Neuron (in vitro differentiated cells): ENCODE results near the gene HDAC5.

ENCODE experiments used
- H2AFZ ChIP-seq: one replicate; pipeline ENCODE4 v1.6.1; 2013; ENCODE audit warnings: low read depth, mild to moderate bottlenecking, inconsistent platforms, low read length, moderate library complexity
- H3K27me3 ChIP-seq: one replicate; pipeline ENCODE4 v1.6.1; 2013; ENCODE audit warnings: low read length; ENCODE audit not compliant: insufficient read depth
- H3K36me3 ChIP-seq: one replicate; pipeline ENCODE4 v1.6.1; 2013; ENCODE audit warnings: low read length; ENCODE audit not compliant: insufficient read depth
- H3K4me1 ChIP-seq: one replicate; pipeline ENCODE4 v1.6.1; 2013; ENCODE audit warnings: low read length; ENCODE audit not compliant: insufficient read depth
- H3K4me3 ChIP-seq: 2 replicates; pipeline ENCODE4 v1.5.1; 2013; ENCODE audit warnings: mild to moderate bottlenecking, low read length, moderate library complexity
- H3K9me3 ChIP-seq: one replicate; pipeline ENCODE4 v1.6.1; 2013; ENCODE audit warnings: low read length

Gene HDAC5

DNA sequence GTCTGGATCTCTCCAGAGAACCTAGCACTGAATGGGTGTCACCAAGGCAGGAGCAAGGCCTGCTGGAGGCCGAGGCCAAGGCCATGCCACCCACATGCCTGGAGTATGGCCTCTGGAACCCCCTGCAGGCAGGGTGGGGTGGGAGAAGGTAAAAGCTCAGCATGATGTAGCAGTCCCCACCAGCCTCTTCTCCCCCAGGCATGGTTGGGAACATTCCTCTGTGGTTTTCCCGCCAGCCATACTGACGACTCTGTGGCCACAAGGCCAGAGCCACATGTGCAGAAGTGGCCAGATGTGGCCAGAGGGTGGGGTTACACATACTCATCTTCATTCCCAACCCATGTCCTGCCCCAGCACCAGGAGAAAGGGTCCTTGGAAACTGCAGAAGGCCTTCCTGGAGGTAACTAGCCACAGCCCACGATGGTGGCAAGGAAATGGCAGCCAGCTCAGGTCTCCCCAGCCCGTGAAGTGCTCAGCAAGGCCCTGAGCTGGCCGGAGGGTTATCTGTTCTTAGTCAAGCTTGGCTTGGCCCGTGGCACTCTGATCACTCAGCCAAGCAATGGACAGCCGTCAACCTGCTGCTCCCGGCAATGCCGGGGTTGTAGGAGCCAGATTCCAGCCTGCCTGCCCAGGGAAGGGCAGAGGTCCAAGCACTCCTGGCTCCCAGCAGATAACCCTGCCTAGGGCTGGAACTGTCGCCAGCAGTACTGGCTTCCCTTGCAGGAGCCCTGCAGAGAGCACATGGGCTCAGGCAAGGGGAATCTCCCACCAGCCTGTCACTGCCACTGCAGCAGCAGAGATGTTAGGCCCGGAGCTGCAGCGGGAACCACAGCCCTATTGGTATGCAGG, 26.1 kb downstream of the HDAC5 start:
- Histone ChIP-seq H3K36me3 (peaks cover 6% of the 10 kb centered on the region), H3K9me3 (no peaks in the 10 kb centered on the region), H3K4me1 (peaks cover 14% of the 10 kb centered on the region), H2AFZ (no peak overlapping the region), H3K27me3 (no peaks in the 10 kb centered on the region), H3K4me3 (no peak overlapping the region)

DNA sequence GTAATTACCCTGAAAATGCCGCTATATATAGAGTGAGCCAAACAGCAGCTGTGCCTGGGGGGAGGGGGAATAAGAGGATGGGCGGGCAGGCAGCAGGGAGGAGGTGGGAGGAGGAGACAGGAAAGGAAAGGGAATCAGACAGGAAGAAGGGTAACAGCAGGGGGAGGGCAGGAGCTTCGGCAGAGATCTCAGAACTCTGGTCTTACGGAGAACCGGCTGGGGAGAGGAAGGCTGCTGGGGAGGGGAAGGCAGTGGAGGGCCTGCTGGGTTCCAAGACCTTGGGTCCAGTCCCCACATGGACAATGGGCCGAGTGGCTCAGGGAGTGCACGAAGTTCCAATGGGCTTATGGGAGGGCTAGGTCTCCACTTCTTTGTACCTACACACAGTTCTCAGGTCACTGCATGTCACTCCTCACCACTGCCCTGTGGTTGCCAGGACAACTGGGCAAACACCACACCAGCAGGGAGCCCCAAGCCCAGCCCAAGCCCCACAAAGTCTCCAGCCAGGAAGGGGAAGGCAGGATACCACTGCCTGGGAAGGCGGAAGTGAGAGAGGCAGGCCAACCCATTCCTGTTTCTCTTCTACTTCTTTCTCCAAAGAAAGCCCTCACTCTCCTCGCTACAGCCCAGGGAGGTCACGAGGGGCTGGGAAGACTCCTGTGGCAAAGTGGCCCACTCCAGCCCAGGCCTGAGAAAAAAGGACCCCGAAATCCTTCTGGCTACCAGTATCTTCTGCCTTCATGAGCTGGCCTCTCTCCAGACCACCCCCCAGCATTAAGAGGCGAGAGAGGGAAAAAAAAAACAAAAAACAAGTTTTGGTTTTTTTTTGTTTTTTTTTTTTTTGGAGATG, 27.6 kb downstream of the HDAC5 start:
- Histone ChIP-seq H3K27me3 (no peaks in the 10 kb centered on the region), H3K4me3 (peak overlapping the region; percentile 35), H3K4me1 (peaks cover 14% of the 10 kb centered on the region), H3K36me3 (peaks cover 16% of the 10 kb centered on the region), H2AFZ (peak overlapping the region; percentile 1), H3K9me3 (no peaks in the 10 kb centered on the region)

DNA sequence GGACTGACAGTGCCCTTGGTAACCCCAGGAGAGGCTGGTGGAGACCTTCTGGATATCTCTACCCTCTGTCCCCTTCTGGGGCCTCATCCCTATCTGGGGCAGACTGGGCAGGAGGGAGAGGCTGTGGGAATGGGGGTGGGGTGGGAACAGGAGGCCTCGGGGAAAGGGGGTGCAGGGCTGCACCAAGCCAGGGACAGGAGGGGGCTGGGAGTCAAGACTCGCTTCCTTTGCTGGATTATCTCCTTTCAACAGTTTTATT, 28.1 kb downstream of the HDAC5 start:
- H3K4me1 ChIP-seq = peaks cover 14% of the 10 kb centered on the region
- H3K4me3 ChIP-seq = peak overlapping the region; percentile 35
- no peaks in the 10 kb centered on the region for H3K27me3 ChIP-seq
- no peaks in the 10 kb centered on the region for H3K9me3 ChIP-seq
- no peak overlapping the region for H2AFZ ChIP-seq
- peaks cover 17% of the 10 kb centered on the region for H3K36me3 ChIP-seq

DNA sequence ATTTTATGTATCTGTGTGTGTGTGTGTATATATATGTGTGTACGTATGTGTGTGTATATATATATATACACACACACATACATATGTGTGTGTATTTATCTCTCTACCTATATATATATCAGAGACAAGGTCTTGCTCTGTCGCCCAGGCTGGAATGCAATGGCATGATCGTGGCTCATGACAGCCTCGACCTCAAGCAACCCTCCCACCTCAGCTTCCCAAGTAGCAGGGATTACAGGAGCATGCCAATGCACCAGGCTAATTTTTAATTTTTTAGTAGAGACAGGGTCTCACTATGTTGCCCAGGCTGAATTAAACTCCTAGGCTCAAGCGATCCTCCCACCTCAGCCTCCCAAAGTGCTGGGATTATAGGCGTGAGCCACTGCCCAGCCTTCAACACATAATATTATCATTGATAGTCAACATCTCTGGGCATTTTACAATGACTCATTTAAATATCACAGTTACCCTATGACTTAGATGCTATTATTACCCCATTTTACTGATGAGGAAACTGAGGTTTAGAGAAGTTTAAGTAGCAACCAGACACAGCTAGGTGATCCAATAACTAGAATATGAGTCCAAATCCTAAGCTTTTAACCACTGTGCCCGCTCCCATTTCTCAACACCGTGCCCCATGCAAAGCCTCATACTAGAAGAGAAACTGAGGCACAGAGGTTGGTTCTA, 28.6 kb downstream of the HDAC5 start:
- Histone ChIP-seq H2AFZ (no peak overlapping the region), H3K9me3 (no peaks in the 10 kb centered on the region), H3K36me3 (peaks cover 17% of the 10 kb centered on the region), H3K4me3 (peak overlapping the region; percentile 35), H3K27me3 (no peaks in the 10 kb centered on the region), H3K4me1 (peaks cover 14% of the 10 kb centered on the region)

DNA sequence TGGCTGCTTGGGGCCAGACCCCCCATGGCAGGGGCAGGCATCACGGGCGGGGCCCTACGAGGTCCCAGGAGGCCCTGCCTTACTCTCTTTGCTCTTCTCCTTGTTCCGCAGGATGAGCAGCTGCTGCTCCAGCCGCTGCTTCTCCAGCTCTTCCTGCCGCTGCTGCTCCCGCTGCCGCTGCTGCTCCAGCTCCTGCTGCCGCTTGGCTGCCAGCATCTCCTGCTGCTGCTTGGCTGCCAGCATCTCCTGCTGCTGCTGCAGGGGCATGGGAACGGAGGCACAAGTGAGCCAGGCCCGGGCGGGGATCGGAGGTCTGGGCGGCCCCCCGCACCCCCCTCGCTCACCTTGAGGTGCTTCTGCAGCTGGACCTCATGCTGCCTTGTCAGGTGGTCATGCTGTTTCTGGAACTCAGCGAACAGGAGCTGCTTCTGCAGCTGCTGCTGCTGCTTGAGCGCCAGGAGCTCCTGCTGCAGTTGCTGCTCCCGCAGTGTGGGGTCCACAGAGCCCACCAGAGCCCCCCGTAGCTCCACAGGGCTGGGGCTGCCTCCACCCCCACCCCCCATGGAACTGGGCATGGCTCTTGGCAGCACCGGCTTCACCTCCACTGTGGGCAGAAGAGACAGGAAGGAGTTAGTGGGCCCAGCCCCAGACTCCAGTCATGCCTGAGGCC, 30.1 kb downstream of the HDAC5 start:
- no peak overlapping the region for H2AFZ ChIP-seq
- H3K4me3 ChIP-seq = no peak overlapping the region
- peaks cover 15% of the 10 kb centered on the region for H3K4me1 ChIP-seq
- H3K36me3 ChIP-seq = peaks cover 23% of the 10 kb centered on the region
- no peaks in the 10 kb centered on the region for H3K27me3 ChIP-seq
- H3K9me3 ChIP-seq = no peaks in the 10 kb centered on the region

DNA sequence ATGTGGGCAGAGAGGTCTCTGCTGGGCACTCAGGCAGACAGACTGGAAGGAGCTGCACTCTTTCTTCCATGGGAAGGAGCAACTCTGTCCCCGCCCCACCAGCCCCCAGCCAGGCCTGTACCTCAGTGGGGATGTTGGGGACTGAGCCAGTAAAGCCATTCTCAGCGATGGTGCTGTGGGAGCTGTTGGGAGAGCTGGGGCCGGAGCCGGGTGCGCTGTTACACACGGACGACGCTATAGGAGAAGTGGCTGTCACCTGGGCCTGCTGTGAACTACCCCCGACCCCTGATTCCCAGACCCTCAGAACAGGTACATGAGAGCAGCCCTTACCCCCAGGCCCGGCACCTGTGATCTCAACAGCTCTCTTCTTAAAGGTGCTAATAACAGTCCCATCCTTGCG, 31.4 kb downstream of the HDAC5 start:
- Histone ChIP-seq H2AFZ (no peak overlapping the region), H3K4me1 (peaks cover 28% of the 10 kb centered on the region), H3K4me3 (no peak overlapping the region), H3K9me3 (no peaks in the 10 kb centered on the region), H3K27me3 (no peaks in the 10 kb centered on the region), H3K36me3 (peaks cover 26% of the 10 kb centered on the region)

DNA sequence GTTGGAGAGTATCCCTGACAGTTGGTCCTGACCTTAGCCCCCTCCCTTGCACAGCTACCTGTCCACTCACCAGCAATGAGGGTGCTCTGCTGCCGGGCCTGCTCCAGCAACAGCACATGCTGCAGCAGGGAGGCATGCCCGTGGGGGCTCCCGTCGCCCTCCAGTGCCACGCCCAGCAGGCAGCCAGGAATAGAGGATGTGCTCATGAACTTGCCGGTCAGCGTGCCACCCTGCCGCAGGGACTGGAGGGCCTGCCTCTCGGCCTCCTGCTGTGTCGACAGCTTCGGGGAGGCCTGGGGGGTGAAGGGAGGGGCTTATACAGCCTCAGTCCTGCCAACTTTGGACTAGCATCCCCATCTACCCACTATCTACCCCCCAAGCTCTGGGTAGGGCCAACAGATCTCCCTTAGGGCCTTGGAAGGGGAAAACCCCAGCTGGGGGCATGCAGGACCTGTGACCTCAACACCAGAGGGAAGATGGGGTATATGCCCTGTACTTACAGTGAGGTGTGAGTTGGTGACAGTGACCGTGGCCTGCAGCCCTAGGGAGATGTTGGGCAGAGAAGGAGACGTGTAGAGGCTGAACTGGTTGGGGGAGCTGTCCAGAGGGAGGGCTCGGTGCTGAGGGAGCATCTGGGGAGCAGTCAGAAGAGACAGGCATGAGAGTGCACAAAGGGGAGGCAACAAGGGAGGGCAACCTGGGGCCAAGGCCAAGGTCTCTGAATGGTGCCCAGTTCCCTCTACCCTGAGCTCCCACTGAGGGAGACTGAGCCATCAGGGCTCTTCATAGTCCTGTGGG, 32.0 kb downstream of the HDAC5 start:
- Histone ChIP-seq H3K4me1 (peaks cover 33% of the 10 kb centered on the region), H3K27me3 (no peaks in the 10 kb centered on the region), H3K9me3 (no peaks in the 10 kb centered on the region), H3K4me3 (no peak overlapping the region), H2AFZ (no peak overlapping the region), H3K36me3 (peaks cover 26% of the 10 kb centered on the region)

DNA sequence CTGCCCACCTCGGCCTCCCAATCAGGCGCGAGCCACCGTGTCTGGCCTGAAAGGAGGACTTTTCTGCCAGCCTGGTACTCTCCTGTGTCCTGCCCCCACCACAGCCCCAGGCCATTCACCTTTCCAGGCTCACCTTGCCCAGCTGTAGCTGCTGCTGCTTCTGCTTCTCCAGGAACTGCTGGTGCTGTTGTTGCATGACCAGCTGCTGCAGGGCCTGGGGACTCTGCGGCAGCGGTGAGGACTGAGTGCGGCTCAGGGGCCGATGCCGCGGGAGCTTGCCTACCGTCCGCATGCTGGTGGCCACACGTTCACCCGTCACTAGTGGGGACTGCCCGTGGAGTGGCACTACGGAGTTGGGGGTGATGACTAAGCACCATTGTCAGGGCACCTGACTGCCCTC, 35.2 kb downstream of the HDAC5 start:
- peaks cover 24% of the 10 kb centered on the region for H3K4me1 ChIP-seq
- H3K4me3 ChIP-seq = no peak overlapping the region
- H3K36me3 ChIP-seq = peaks cover 39% of the 10 kb centered on the region
- no peaks in the 10 kb centered on the region for H3K27me3 ChIP-seq
- no peaks in the 10 kb centered on the region for H3K9me3 ChIP-seq
- H2AFZ ChIP-seq = no peak overlapping the region

DNA sequence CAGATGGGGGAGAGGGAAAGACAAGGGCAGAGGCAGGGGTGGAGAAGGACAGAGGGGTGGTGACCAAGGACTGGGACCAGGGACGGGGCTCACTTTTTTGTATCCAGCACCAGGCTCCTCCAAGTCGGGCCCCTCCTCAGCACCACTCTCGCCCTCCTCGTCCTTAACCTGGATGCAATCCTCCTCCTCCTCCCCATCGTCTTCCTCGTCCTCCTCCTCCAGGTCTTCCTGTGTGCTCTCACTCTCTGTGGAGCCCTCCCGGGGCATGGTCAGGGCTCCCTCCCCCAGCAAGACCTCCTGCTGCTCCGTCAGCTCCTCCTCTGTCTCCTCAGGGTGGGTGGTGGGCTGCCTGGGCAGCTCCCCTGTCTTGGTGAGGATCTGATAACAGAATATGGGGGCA, 36.1 kb downstream of the HDAC5 start:
- H3K4me3 ChIP-seq = peak overlapping the region; percentile 3
- H3K27me3 ChIP-seq = no peaks in the 10 kb centered on the region
- no peaks in the 10 kb centered on the region for H3K9me3 ChIP-seq
- peaks cover 24% of the 10 kb centered on the region for H3K4me1 ChIP-seq
- H3K36me3 ChIP-seq = peaks cover 43% of the 10 kb centered on the region
- H2AFZ ChIP-seq = no peak overlapping the region

DNA sequence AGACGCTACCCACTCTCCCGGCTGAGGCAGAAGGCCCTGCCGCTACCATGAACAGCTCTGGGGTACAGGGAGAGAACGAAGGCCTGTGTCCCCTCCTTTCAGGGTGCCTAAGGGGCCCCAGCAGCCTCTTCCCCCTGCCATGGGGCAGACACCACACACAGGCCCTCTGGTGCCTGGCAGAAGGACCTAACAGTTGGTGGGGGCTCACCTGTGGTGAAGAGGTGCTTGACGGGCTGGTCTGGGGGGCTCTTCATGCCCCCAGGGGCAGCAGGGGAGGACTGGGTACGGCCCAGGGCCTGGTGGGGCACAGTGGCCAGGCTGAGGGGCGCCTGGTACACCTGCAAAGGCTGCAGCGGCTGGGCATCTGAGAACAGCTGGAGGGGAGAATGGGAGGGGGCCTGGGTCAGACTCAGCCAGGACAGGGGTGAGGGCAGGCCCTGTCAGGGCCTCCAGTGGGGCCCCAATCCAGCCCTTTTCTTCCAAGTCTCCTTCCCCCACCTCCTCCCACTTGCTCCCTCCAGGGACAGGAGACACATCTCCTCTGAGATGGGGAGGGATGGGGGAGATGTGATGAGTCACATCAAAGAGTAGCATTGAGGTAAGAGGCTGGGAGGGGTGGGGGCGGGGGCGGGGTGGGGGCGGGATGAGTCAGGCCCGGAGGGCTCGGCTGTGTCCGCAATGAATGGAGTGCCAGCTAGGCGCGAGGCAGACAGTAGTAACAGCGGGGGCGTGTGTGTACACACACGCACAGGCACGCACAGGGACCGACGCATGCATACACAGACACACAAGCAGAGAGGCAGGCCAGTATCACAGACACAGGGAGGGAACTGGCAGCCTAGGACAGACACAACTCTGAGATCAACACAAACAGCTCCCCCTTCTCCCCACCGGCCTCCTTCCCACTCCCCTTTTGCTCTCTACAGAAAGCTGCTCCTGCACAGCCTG, 36.8 kb downstream of the HDAC5 start:
- H3K27me3 ChIP-seq = no peaks in the 10 kb centered on the region
- H3K4me3 ChIP-seq = no peak overlapping the region
- no peaks in the 10 kb centered on the region for H3K9me3 ChIP-seq
- H3K36me3 ChIP-seq = peaks cover 48% of the 10 kb centered on the region
- H2AFZ ChIP-seq = no peak overlapping the region
- peaks cover 24% of the 10 kb centered on the region for H3K4me1 ChIP-seq

DNA sequence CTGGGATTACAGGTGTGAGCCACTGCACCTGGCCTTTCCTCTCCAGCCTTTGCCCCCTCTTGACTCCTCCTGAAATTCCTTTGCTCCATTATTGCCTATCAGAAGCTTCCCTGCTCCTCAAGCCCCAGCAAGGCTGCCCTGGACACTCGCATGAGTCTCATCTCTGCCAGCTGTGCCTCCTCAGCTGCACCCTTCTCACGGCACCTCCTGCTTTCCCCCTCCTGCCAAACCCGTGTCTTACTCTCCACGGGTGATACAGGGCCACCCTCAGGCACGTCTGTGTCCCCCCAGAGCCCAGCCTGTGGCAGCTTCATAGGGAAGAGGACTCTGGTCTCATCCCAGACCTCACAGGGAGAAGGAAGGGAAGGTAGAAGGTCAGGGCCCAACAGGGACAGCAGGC, 37.5 kb downstream of the HDAC5 start:
- H3K36me3 ChIP-seq = peaks cover 41% of the 10 kb centered on the region
- H3K4me1 ChIP-seq = peaks cover 27% of the 10 kb centered on the region

More for the DNA sequence above, 37.5 kb downstream of the HDAC5 start:
- Histone ChIP-seq H3K9me3 (no peaks in the 10 kb centered on the region), H2AFZ (no peak overlapping the region), H3K27me3 (no peaks in the 10 kb centered on the region), H3K4me3 (no peak overlapping the region)
